Astrocyte (in vitro differentiated cells and primary cell): ENCODE results near the gene SRMS.

ENCODE experiments used
- EZH2 ChIP-seq: IDR thresholded peaks from 2 replicates; pipeline ENCODE4 v1.6.1; 2012; ENCODE audit warnings: mild to moderate bottlenecking, low read length, inconsistent platforms; ENCODE audit not compliant: insufficient read depth
- TF ChIP-seq, protein P1 (sequence below): IDR thresholded peaks from 2 replicates; pipeline ENCODE4 v1.5.1; 2011; ENCODE audit warnings: low read depth, mild to moderate bottlenecking, inconsistent platforms, low read length, moderate library complexity; ENCODE audit not compliant: insufficient read depth

DNA sequence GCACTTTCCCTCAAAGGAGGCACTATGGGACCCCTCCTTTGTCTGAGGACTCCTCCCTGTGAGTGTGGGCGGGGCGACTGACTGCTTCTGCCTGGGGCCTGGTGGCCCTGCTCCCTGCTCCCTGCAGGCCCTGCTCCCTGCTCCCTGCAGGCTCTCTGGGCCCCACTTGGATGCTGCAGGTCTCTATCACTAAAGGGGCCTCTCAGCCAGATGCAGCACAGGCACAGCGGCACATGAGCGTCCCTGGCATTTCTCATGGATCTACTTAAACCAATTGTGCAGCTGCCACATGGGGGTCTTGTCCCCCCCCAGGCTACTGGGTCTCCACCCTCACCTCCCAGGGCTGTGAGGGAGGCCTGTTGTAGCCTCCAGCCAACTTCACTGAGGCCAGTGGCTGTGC is 56.5 kb downstream of the SRMS start:
- TF ChIP-seq EZH2, result no peak
- TF ChIP-seq, protein P1, sequence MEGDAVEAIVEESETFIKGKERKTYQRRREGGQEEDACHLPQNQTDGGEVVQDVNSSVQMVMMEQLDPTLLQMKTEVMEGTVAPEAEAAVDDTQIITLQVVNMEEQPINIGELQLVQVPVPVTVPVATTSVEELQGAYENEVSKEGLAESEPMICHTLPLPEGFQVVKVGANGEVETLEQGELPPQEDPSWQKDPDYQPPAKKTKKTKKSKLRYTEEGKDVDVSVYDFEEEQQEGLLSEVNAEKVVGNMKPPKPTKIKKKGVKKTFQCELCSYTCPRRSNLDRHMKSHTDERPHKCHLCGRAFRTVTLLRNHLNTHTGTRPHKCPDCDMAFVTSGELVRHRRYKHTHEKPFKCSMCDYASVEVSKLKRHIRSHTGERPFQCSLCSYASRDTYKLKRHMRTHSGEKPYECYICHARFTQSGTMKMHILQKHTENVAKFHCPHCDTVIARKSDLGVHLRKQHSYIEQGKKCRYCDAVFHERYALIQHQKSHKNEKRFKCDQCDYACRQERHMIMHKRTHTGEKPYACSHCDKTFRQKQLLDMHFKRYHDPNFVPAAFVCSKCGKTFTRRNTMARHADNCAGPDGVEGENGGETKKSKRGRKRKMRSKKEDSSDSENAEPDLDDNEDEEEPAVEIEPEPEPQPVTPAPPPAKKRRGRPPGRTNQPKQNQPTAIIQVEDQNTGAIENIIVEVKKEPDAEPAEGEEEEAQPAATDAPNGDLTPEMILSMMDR, result no peak
